Stimulated activated CD4-positive, alpha-beta T cell treated with anti-CD3 and anti-CD28 coated beads, Interleukin-12 subunit alpha, Interleukin-12 subunit beta, amount 100 ng/mL, for 48 hours (primary cell): ENCODE measurements around the gene BTLA.
"Not testable (repeated sequence)": the region's sequence is repeated elsewhere in the genome, so short reads cannot be mapped to it uniquely, and the experiment has no call there.

Experiments used
- DNase-seq, 3 donors: peaks; one replicate each; pipeline ENCODE4 v3.0.0-alpha.2; 2020; ENCODE audit warnings: low read depth in 2 of 3, low spot score in 1 of 3

Gene BTLA

GRCh38 chr3:112491373-112491772 lies 7.9 kb downstream of the BTLA start:
- no peak for DNase-seq

- no peak for DNase-seq
Measured at GRCh38 chr3:112489674-112490479, 9.4 kb downstream of the BTLA start.

GRCh38 chr3:112486811-112487505 lies 12.3 kb downstream of the BTLA start:
- DNase-seq: no peak

- no peak for DNase-seq
Measured at GRCh38 chr3:112484352-112484751, 14.9 kb downstream of the BTLA start.

- no peak for DNase-seq
Measured at GRCh38 chr3:112482675-112483074, 16.6 kb downstream of the BTLA start.

- no peak for DNase-seq
Measured at GRCh38 chr3:112481302-112481721, 18.0 kb downstream of the BTLA start.

GRCh38 chr3:112477891-112478290 lies 21.4 kb downstream of the BTLA start:
- DNase-seq: no peak

- DNase-seq: no peak
Measured at GRCh38 chr3:112476346-112476745, 22.9 kb downstream of the BTLA start.

- no peak for DNase-seq
Measured at GRCh38 chr3:112474796-112475195, 24.5 kb downstream of the BTLA start.

- no peak for DNase-seq
Measured at GRCh38 chr3:112472691-112473090, 26.6 kb downstream of the BTLA start.

GRCh38 chr3:112471596-112472325 lies 27.5 kb downstream of the BTLA start:
- DNase-seq: no peak

GRCh38 chr3:112470788-112471187 lies 28.5 kb downstream of the BTLA start:
- no peak for DNase-seq

GRCh38 chr3:112469671-112470070 lies 29.6 kb downstream of the BTLA start:
- DNase-seq: no peak

GRCh38 chr3:112467539-112467938 lies 31.7 kb downstream of the BTLA start:
- no peak for DNase-seq

GRCh38 chr3:112466020-112466419 lies 33.3 kb downstream of the BTLA start:
- no peak for DNase-seq

GRCh38 chr3:112464264-112464663 lies 35.0 kb downstream of the BTLA start:
- DNase-seq: no peak

GRCh38 chr3:112463250-112463649 lies 36.0 kb downstream of the BTLA start:
- no peak for DNase-seq

- DNase-seq: not testable (repeated sequence)
Measured at GRCh38 chr3:112461787-112462186, 37.5 kb downstream of the BTLA start.

- DNase-seq: no peak
Measured at GRCh38 chr3:112460519-112461195, 38.6 kb downstream of the BTLA start.

- DNase-seq: no peak
Measured at GRCh38 chr3:112459750-112460149, 39.5 kb downstream of the BTLA start.

- DNase-seq: no peak
Measured at GRCh38 chr3:112456147-112456546, 43.1 kb downstream of the BTLA start.
